Adrenal gland (tissue), 5 donors: ENCODE measurements around the gene NEU2.

Experiments used
- POLR2A ChIP-seq, 2 donors: fragments of 450-650 bp; IDR thresholded peaks; one replicate each; pipeline ENCODE4 v1.6.1; 2017; ENCODE audit warnings: antibody characterized with exemption in 2 of 2, mild to moderate bottlenecking in 2 of 2, moderate library complexity in 1 of 2
- TF ChIP-seq, protein P1 (sequence below), 6 experiments: fragments of 450-650 bp in 4 of 6; fragments of 200-600 bp in 2 of 6; sonication (generic) in 1 of 6; IDR thresholded peaks; 1 replicate in 5 of 6; 2 replicates in 1 of 6; pipeline versions ENCODE4 v1.5.1 to v1.8.0; 2016 to 2021; ENCODE audit warnings: antibody characterized with exemption in 6 of 6, mild to moderate bottlenecking in 2 of 6, moderate library complexity in 1 of 6
- donor health status: DM: no; HTN: no; CAD: no.

DNA sequence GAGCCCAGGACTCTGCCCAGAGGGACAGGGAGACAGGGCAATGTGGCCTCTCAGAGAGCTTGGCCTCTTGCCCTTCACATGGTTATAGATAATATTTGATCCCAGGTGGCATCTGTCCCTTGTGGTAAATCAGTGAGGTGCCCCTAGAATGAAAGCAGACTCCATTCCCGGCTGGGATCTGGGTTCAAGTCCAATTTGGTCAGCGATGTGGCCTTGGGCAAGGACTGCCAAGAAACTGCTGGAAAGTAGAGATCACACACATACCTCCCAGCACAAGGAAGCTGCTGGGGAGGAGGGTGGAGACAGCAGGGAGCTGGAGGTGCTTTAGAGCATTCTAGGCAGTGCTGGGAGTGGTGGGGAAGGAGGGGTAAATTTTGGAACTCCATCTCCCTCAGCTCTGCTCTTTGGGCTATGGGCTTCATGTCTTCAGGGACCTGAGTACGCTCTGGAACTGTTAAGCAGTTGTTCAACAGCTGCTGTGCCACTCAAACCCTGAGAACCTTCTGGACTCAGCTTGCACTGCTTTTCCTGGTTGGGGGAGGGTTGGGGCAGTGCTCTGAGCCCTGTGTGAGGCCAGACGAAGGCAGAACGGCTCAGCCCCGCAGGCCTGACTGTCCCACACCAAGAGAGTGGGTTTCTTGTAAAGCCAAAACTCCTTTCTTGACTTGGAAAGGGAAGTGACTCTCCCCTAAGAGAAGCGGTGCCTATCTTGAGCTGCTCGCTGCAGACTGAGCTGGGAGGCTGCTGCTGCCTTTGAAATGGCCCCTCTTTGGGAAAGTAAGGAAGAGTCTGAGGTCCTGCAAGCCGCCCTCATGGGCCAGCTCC is 50.7 kb downstream of the NEU2 start:
- TF ChIP-seq, protein P1, sequence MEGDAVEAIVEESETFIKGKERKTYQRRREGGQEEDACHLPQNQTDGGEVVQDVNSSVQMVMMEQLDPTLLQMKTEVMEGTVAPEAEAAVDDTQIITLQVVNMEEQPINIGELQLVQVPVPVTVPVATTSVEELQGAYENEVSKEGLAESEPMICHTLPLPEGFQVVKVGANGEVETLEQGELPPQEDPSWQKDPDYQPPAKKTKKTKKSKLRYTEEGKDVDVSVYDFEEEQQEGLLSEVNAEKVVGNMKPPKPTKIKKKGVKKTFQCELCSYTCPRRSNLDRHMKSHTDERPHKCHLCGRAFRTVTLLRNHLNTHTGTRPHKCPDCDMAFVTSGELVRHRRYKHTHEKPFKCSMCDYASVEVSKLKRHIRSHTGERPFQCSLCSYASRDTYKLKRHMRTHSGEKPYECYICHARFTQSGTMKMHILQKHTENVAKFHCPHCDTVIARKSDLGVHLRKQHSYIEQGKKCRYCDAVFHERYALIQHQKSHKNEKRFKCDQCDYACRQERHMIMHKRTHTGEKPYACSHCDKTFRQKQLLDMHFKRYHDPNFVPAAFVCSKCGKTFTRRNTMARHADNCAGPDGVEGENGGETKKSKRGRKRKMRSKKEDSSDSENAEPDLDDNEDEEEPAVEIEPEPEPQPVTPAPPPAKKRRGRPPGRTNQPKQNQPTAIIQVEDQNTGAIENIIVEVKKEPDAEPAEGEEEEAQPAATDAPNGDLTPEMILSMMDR (IDR thresholded peaks at IDR 0.05), result no peak
- TF ChIP-seq POLR2A (IDR thresholded peaks at IDR 0.05), result no peak
